NCI-H774 (cell line): Measurements from ENCODE around the gene CAPN14.

Source experiments
- DNase-seq: peaks from one replicate; lab custom pipeline; 2025; lab: John Stamatoyannopoulos, UW

The CAPN14 gene, protein sequence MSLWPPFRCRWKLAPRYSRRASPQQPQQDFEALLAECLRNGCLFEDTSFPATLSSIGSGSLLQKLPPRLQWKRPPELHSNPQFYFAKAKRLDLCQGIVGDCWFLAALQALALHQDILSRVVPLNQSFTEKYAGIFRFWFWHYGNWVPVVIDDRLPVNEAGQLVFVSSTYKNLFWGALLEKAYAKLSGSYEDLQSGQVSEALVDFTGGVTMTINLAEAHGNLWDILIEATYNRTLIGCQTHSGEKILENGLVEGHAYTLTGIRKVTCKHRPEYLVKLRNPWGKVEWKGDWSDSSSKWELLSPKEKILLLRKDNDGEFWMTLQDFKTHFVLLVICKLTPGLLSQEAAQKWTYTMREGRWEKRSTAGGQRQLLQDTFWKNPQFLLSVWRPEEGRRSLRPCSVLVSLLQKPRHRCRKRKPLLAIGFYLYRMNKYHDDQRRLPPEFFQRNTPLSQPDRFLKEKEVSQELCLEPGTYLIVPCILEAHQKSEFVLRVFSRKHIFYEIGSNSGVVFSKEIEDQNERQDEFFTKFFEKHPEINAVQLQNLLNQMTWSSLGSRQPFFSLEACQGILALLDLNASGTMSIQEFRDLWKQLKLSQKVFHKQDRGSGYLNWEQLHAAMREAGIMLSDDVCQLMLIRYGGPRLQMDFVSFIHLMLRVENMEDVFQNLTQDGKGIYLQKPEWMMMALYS

DNA sequence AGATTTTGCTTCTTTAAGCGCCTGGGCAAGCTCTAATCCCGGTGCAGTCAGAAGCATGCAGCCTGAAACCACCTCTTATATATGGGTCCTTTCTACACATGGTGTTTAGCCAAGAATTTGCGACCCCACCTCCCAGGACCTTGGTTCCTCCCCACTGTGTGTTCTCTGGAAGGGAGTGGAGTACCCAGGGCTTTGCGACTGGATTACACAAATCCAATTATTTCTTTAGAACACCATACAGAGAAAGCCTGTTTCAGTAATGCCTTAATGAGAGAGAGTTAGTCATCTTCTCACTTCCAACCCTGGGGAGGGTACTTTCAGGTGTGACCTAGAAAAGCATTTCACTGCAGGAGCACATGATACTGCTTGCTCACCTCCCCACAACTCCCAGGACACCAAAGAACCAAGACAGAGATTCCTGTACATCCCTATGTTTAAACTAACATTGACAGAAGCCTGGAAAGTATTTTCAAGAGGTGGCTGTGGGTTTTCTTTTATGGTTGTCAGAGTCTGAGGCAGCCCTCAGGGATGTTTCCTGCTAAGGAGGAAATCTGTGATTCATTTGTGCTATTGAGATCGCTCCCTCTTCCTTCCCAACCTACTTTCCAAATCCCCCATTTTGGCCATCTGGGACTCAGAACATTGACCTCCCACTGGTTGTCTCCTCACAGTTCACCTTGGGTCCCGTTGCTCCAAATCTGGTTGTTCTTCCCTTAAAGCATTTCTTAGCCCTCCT is at the start of gene CAPN14:
TSS of gene CAPN14 (minus strand) at position 51 of the 736 bp plus-strand sequence. CDS start 12,068 bp downstream, outside the sequence.
- no peak for DNase-seq

DNA sequence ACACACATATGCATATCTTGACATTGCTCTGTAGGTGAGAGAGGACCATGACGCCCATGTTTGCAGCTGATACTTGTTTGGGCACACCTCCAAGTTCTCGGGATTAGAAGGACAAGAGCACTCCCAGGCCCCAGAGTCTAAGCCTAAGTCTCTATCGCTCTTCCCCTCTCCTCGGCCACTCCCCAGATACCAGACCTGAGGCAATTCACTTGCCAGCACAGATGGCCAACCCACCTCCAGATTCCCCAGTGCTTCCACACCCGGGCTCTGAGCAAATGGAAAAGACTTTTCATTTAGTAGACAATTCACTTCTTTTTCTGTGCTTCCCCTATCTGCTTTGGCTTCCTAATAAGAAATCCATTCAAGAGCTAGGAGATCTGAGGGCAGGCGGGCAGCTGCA is 49.5 kb upstream of the CAPN14 start:
- DNase-seq: no peak

DNA sequence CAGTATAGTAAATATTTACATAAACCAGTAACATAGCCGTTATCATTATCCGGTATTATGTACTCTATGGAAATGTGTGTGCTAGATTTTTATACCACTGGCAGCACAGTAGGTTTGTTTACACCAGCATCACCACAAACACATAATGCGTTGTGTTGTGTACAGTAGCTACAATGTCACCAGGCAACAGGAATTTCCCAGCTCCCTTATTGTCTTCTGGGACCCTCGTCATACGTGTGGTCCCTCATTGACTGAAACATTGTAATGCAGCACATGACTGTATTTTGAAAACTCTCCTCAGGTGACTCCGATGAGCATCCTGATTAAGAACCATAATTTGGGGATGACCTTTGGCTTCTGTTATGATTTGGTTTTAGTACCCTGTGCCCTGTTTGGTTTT is 47.9 kb upstream of the CAPN14 start:
- DNase-seq: no peak

DNA sequence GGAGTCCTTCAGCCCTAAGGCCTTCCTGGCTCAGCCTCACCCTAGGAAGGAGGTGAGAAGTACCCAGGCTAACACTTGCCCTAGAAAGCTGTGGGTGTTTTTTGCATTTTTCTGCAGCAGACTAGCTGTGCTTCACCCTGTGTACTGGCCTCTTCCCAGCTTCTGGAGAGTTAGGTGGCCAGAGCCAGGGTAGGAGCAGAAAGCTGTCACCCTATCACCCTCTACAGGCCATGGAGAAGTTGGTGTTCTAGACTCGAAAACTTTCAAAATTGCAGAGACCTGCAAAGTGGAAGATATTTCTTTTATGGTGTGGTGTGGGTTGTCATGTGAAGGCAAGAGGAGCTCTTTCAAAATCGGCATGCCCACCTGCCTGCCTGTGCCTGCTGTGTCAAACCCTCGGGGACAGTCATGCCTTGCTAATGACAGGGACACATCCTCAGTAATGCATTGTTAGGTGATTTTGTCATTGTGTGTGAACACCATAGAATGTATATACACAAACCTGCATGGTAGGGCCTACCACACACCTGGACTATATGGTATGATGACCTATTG is 46.4 kb upstream of the CAPN14 start:
- DNase-seq: no peak

DNA sequence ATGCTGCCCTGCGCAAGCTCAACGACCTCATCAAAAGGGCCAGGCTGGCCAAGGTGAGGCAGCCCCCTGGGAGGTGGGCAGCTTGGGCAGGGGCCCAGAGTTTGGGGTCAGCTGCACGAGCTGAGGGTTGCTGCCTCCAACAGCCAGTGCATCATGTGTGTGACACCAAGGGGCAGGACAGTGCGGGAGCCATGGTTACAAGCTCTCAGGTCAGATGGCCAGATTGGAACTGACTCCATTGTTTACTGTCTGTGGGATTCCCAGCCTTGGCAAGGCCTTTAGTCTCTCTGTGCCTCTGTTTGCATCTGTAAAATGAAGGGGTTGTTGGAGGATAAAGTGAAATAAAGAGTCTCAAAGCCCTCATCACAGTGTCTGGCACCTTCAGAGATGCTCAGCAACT is 43.6 kb upstream of the CAPN14 start:
- DNase-seq: no peak

DNA sequence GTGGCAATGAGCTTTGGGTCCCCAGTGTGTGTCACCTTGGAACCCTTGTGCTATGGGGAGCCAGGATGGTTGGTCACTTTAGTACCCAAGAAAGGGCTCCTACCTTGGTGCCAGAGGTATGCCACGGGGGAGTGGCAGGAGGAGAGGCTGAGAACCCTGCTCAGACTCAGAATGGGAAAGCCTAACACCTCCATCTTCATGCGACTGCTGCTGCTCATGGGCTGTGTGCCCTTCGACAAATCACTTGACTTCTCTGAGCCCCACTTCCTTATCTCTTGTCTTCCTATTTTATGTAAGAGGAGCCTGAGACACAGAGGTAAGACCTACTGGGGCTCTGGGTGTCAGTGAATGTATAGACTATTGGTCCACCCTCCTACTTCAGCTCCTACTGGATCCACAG is 41.8 kb upstream of the CAPN14 start:
- DNase-seq: no peak

DNA sequence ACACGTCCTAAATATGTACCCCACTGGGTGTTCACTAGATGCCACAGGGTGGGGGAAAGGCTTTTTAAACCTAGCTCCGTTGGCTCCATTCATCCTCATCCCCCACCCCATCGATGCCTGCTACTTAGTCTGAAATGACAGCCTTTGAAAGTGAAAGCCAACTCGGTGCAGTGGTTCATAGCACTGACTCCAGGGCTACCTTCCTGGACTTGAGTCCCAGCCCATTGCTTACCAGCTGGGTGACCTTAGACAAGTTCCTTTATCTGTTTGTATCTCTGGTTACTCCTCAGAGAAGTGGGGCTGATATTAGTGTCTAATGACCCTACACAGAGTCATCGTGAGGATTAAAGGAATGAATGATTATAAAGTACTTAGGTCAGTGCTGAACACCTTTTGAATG is 41.0 kb upstream of the CAPN14 start:
- DNase-seq: no peak

DNA sequence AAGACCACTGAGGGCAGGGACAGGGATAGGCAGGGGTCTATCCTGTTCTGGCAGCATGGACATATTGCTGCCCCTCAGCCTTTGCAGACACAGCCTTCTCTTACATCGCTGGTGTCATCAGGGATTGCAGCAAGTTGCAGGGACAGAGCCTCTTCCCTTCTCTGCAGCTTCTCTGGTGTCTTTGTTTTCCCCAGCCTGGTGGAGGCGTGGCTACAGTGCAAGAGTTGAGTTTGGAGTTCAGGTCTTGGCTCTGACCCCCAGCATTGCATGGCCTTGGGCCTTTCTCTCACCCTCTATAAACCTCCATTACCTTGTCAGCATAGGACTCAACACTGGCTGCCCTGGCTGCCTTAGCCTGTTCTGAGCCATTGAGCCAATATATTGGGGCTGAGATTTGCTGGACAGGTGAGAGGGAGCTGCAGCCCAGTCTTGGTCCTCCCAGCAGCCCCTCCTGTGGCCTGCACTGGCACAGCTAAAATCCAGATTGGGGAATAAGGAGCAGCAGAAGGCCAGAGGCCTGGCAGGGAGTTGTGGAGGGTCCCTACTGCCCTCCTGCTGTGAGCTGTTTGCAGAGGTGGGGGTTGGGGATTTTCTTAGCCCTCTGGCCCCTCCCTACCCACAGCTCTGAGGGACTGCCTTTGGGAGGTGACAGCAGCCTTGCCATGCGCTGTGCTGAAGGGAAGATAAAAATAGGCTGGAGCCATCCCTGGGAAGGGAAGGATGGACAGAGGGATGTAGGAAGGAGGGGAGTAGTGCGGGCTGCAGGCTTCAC is 39.5 kb upstream of the CAPN14 start:
- no peak for DNase-seq

DNA sequence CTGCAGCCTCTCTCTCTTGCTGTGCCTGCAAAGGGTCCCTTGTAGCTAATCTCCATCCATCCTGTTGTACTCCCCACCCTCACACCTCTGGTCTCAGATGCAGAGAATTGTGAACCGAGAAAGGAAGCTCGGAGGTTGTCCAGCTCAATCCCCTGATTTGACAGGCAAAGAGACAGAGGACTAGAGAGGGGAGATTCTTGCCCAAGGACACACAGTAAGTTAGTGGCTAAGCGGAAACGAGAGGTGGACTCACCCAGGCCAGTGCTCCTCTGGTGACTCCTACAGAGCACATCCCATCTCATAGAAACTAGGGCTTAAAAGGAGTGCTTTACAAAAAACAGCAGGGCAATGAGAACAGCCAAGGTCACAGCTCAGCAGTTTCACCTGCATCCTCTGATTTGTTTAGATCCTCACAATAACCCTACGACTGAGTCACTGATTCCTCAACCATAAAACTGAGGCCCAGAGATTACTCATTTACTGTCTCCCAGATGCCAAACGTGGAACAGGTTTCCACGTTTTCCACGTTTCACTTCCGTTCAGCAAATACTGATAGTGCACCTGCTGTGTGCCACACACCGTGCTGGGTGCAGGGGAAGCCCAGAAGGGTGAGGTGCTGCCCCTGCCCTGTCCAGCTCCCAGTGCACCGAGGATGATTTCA is 38.7 kb upstream of the CAPN14 start:
- DNase-seq: no peak

DNA sequence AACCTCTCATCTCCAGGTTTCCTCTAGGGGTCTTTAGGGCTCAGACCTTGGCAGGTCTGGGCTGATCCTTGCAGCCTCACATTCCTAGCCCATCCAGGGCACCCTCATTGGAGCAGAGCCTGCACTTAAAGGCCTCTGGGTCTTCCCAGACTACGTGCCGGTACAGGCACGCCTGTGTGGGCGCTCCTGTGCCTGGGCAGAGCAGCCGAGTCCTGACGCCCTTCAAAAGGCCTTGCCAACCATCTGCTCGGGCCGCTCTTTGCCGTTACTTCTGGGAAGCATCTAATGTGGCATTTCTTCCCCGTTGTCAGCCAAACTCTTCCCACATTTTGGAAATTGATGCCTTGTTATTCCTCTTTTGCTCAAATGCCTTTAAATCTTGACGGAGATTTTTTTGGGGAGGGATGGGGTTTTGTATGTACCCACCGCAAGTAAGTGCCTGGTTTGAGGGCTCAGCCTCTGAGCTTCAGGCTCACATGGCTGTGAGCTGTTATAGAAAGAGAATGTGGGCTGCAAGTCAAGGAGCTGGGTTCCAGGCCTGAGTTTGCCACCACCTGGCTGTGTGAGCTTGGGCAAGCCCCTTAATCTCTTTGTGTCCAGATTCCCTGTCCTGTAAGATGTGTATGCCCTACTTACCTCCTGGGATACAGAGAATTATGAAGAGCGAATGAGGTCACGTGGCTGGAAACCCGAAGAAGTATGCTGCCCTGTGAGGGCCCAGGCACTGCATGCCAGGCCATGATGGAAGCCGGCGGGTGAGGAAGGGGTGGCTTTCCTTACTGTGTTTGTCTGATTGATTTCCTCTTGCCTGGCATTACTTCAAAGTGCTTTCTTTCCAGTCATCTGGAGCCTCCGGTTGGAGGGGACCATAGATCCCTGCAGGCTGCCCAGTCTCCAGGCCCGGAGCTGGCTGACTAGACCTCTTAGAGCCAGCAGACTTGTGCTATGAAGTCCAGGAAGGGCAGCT is 37.2 kb upstream of the CAPN14 start:
- no peak for DNase-seq

DNA sequence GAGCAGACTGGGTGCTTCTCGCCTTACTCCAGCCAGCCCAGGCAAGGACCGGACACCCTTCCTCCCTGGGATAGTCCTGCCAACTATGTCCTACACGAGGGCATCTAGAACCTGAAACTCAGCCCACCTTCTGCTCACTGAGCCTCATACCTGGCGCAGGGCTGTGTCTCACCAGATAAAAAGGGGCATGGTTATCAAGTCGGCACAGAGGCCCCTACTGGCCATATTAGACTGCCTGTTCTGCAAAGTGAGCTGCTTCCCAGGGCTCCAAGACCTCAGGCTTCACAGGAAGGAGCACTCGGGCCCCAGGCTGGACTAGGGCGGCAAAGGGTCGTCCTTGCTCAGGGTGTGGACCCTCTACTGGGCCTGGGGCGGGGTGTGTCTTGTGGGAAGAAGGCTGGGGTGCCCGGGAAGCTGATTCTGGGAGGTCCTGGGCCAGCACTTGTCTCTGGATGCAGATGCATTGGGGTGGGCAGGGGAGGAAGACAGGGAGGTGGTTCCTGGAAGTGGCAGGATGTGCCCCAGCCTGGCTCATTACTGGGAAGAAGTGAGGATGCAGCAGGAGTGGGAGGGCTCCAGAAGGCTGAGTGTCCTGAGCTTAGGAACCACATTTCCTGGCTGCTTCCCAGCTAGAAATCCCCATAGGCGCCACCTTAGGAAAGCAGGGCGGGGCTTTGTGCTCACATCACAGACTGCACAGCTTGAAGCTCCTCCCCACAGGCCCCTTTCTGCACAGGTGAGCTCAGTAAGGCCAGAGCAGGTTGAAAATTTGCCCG is 36.2 kb upstream of the CAPN14 start:
- DNase-seq: no peak

DNA sequence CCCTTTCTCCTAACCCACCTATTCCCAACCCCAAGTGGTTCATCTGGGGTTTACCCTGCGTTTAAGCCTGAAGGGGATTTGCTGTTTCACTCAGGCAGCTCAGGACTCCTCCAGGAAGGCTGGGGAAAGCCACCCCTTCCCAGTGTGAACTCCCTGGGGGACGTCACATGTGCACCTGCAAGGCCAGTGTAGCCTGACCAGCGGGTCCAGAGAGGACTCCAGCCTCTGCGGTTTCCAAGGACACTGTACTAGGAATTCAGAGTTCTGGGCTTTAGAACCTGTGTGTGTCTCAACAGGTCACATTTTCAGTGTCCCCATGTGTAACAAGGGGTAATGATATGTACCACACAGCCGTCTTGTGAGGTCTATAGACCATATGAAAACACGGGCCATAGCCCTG is 34.5 kb upstream of the CAPN14 start:
- no peak for DNase-seq

DNA sequence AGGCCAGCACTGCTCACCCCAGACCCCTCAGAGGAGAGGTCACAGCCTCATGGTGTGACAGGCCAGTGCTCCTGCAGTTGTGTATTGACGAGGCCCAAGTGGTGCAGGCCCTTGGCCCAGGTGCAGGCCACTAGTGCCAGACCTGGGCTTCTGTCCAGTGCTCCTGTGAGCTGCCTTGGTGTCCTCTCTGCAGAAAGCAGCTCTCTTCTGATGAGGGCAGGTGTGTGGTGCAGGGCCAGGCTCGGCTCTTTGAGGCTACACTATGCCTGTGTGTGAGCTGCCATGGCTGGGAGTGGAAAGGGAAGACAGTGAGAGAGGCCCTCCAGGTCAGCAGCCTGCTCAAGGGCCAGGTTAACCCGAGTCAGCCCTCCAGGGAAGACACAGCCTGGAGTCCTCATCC is 33.7 kb upstream of the CAPN14 start:
- no peak for DNase-seq

DNA sequence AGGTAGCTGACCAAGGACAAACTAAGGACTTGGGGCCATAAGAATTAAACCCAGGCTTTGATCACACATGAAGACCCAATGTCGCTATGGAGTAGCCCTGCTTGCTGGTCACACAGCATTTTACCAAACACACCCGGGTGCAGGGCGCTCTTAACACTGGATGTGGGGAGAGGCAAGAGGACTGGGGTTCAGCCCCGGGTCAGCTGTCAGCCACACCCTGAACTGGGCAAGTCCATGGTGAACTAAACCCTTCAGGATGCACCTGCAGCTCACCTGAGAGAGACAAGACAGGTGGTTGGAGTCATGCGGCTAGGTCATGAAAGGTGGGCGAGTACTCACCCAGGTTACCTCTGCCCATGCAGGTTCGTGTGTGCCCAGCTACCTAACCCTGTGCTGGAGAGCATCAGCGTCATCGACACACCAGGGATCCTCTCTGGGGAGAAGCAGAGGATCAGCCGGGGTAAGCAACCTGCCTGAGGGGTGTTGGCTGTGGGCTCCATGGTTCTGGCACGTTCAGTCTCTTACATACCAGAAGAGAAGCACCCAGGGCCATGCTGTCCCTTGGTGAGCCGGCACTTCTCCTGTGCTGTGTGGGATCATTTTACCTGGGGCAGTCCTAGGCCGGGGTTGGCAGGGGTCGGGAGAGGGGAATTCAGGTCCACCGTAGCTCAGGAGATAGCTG is 31.8 kb upstream of the CAPN14 start:
- DNase-seq: no peak

DNA sequence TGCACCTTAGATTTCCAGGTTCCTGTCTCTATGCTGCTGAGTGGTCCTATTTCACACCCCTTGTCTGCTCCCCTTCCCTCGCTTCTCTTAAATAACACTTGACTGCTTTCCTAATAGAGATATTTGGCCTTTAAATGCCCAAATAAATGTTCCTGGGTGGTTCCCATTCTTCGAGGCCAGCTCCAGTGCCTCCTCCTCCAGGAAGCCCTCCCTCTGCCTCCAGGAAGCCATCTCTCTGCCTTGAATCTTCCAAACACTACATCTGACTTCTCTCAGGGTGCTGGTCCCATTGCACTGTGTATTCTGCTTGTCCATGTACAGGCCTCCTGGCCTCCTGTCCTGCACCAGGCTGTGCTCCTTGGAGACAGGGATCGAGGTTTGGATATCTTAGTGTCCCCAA is 30.8 kb upstream of the CAPN14 start:
- no peak for DNase-seq

DNA sequence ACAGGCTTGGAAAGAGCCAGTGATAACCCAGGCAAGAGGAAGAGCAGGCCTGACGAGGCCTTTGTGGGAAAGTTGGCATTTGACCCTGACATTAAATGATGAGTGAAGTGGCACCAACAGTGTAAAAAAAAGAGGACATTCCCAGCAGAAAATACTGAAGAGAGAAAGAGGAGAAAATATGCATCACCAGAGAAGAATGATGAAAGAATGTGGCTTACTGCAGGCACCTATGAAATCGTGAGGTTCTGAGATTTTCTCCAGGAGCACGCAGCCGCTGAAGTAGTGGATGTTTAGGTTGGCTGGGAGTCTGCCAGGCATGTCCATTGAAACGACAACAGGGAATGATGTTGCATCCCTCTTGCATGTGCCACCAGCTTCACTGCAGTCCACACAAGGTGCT is 30.4 kb upstream of the CAPN14 start:
- DNase-seq: no peak

DNA sequence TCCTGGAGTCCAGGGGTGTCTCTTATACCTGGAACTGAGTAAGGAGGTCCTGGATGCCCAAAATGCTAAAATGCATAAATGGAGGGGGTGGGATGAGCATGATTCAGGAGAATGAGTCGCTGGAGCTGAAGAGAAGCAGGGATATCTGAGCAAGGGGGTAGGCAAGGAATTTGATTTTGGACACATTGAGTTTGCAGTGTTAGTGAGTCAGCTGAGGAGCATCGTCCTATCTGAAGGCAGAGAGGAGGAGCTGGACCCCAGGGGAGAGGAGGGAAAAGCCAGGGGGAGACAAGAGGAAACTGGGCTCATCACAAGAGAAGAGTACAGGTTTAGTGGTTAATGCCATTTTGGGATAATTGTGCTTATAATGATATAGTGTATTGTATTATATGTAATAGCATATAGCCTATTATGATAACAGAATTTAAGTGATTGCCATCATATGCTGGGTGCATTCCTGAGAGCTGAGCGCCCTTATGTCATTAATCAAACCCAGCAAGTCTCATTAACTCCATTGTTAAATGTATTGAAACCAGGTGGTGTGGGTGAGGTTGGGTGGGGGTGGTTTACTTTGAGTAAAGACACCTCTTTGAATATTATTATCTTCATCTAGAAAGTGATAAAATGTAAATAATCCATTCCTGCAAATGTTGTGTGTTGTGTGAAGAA is 29.0 kb upstream of the CAPN14 start:
- no peak for DNase-seq

DNA sequence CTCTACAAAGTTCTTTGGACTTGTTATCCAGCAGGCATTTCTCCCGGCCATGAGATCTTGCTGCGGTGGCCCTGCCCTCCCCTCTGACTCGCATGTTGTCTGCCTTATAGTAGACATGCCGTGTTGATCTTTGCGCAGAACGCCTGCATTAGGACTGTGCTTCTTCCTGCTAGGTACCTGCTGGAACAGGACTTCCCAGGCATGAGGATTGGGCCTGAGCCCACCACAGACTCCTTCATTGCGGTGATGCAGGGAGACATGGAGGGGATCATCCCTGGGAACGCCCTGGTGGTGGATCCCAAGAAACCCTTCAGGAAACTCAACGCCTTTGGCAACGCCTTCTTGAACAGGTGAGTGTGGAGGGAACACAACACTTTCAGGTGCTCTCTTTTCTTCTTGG is 26.8 kb upstream of the CAPN14 start:
- no peak for DNase-seq
